Panc1 (cell line): ENCODE results near the gene OR8B12. TPM values are rescaled to one million over a fixed set of nuclear protein-coding genes. Genes with fewer than 3 reads are reported as not detected.
"Not testable (repeated sequence)": the region's sequence is repeated elsewhere in the genome, so short reads cannot be mapped to it uniquely, and the experiment has no call there.

Experiments used
- ATAC-seq: fragments of 200-7000 bp; cut with Tn5 transposase; 2 replicates; pipeline ENCODE4 v1.9.1; 2020; ENCODE audit warnings: mild to moderate bottlenecking, moderate library complexity
- BruUV-seq: library from RNA; stranded (reverse); fragments of 400-500 nt; replicated peaks from 2 replicates; lab custom pipeline; 2021; lab: Mats Ljungman, UMichigan
- CTCF ChIA-PET: fragments of 300-600 bp; sonication (Branson Sonifier 250); formaldehyde crosslinking; loops from one replicate; lab custom pipeline; 2022; ENCODE audit warnings: antibody characterized with exemption; lab: Charles Lee
- POLR2A ChIA-PET: fragments of 300-600 bp; sonication (Branson Sonifier 250); formaldehyde crosslinking; loops from one replicate; lab custom pipeline; 2022; ENCODE audit warnings: antibody characterized with exemption; lab: Charles Lee
- DNase-seq: peaks from one replicate; pipeline ENCODE4 v3.0.0-alpha.2; 2010; ENCODE audit warnings: low read depth, low spot score
- H3K27ac ChIP-seq: 2 replicates; pipeline ENCODE4 v1.5.1; 2011; ENCODE audit warnings: mild to moderate bottlenecking, low read length, inconsistent platforms
- H3K27me3 ChIP-seq: fragments of 200-500 bp; sonication (Bioruptor generic); 2 replicates; pipeline ENCODE4 v1.6.0; 2014; ENCODE audit warnings: low read length, inconsistent platforms; ENCODE audit not compliant: control insufficient read depth, insufficient read depth
- H3K36me3 ChIP-seq: fragments of 200-500 bp; sonication (Bioruptor generic); 2 replicates; pipeline ENCODE4 v1.5.1; 2014; ENCODE audit warnings: inconsistent platforms, mild to moderate bottlenecking, low read length, moderate library complexity; ENCODE audit not compliant: control insufficient read depth, insufficient read depth
- H3K4me1 ChIP-seq: 2 replicates; pipeline ENCODE4 v1.5.1; 2011; ENCODE audit warnings: inconsistent platforms, mild to moderate bottlenecking, low read length, moderate library complexity; ENCODE audit not compliant: control insufficient read depth, insufficient read depth
- H3K4me3 ChIP-seq, 2 experiments: 2 replicates each; pipeline ENCODE4 v1.5.1; 2011 to 2012; ENCODE audit warnings: low read depth in 2 of 2, low read length in 2 of 2, mild to moderate bottlenecking in 2 of 2, inconsistent platforms in 1 of 2, moderate library complexity in 1 of 2
- H3K9me3 ChIP-seq: fragments of 200-500 bp; sonication (Bioruptor generic); 2 replicates; pipeline ENCODE4 v1.5.1; 2014; ENCODE audit warnings: low read depth, mild to moderate bottlenecking, inconsistent platforms, low read length, moderate library complexity; ENCODE audit not compliant: control insufficient read depth, insufficient read depth
- POLR2AphosphoS5 ChIP-seq: IDR thresholded peaks from 2 replicates; pipeline ENCODE4 v1.6.1; 2012; ENCODE audit warnings: mild to moderate bottlenecking, low read depth, low read length, moderate library complexity
- SIN3A ChIP-seq: IDR thresholded peaks from 2 replicates; pipeline ENCODE4 v1.6.1; 2012; ENCODE audit warnings: low read depth, mild to moderate bottlenecking, low read length, moderate library complexity, borderline replicate concordance; ENCODE audit not compliant: insufficient read depth
- TCF7L2 ChIP-seq: IDR thresholded peaks from 2 replicates; pipeline ENCODE4 v1.6.1; 2011; ENCODE audit warnings: mild to moderate bottlenecking, low read depth, low read length, inconsistent platforms
- in situ Hi-C: cut with HindIII; loops from 2 replicates; pipeline ENCODE4 v1.10.0; 2016; ENCODE audit warnings: low sequenced_read_pairs, low pct_unique_long_range_greater_than_20kb
- intact Hi-C: fragments of 100-400 bp; cut with micrococcal nuclease; formaldehyde crosslinking; loops from one replicate; pipeline ENCODE4 v1.10.0; 2022; ENCODE audit not compliant: unreplicated experiment
- total RNA-seq: library from RNA; stranded (reverse); gene quantifications from one replicate; pipeline ENCODE4 v1.2.1, GENCODE V29; 2021; ENCODE audit not compliant: unreplicated experiment
- TF ChIP-seq, protein P1 (sequence below): fragments of 450-650 bp; IDR thresholded peaks from 2 replicates; pipeline ENCODE4 v1.5.1; 2017; ENCODE audit warnings: mild to moderate bottlenecking
- TF ChIP-seq, protein P2 (sequence below), 2 experiments: IDR thresholded peaks; 2 replicates each; pipeline ENCODE4 v1.6.1; 2011 to 2012; ENCODE audit warnings: low read depth in 2 of 2, control low read depth in 1 of 2, low read length in 1 of 2, mild to moderate bottlenecking in 1 of 2, moderate library complexity in 1 of 2; ENCODE audit not compliant: insufficient read depth in 1 of 2

OR8B12 gene
- total RNA-seq, 1 experiment from 2014 or later = not detected

DNA sequence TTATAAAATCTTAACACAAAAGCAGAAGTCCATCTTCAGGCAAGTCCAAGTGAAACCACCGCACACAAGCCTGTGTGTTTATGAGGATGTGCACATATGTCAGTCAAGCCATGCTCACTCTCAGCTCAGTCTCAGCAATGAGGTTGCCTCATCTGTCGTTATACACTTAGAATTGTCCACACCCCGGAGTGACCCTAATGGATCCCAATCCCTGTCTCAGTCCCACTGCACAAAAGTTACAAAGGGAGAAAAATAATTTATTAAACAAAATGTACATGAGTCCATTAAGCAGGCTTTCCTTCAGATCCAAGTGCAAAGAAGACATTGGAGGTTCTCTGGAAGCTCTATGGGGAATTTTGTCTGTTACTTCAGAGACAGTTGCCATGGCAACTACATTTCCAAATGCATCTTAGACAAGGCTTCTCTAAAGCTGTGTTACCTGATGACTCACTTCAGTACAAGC is 24.4 kb downstream of the OR8B12 start:
- ATAC-seq (no peak), DNase-seq (no peak)
- intact Hi-C loops (no loop called here), in situ Hi-C loops (no loop called here)
- ChIA-PET POLR2A (no interaction called here), CTCF (interaction anchor here (0.7 kb wide), 1 partner anchor 771 kb away, joined by 3 read pairs; no protein-coding TSS in a partner anchor)
- Histone ChIP-seq H3K27ac (no peak overlapping the region), H3K9me3 (no peaks in the 10 kb centered on the region), H3K4me3 (no peak overlapping the region), H3K36me3 (no peaks in the 10 kb centered on the region), H3K4me1 (no peaks in the 10 kb centered on the region), H3K27me3 (peaks cover 4% of the 10 kb centered on the region)
- BruUV-seq = no TSS peak
- TF ChIP-seq SIN3A (no peak), POLR2AphosphoS5 (no peak), TCF7L2 (no peak)
- TF ChIP-seq, protein P1, sequence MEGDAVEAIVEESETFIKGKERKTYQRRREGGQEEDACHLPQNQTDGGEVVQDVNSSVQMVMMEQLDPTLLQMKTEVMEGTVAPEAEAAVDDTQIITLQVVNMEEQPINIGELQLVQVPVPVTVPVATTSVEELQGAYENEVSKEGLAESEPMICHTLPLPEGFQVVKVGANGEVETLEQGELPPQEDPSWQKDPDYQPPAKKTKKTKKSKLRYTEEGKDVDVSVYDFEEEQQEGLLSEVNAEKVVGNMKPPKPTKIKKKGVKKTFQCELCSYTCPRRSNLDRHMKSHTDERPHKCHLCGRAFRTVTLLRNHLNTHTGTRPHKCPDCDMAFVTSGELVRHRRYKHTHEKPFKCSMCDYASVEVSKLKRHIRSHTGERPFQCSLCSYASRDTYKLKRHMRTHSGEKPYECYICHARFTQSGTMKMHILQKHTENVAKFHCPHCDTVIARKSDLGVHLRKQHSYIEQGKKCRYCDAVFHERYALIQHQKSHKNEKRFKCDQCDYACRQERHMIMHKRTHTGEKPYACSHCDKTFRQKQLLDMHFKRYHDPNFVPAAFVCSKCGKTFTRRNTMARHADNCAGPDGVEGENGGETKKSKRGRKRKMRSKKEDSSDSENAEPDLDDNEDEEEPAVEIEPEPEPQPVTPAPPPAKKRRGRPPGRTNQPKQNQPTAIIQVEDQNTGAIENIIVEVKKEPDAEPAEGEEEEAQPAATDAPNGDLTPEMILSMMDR = no peak
- TF ChIP-seq, protein P2, sequence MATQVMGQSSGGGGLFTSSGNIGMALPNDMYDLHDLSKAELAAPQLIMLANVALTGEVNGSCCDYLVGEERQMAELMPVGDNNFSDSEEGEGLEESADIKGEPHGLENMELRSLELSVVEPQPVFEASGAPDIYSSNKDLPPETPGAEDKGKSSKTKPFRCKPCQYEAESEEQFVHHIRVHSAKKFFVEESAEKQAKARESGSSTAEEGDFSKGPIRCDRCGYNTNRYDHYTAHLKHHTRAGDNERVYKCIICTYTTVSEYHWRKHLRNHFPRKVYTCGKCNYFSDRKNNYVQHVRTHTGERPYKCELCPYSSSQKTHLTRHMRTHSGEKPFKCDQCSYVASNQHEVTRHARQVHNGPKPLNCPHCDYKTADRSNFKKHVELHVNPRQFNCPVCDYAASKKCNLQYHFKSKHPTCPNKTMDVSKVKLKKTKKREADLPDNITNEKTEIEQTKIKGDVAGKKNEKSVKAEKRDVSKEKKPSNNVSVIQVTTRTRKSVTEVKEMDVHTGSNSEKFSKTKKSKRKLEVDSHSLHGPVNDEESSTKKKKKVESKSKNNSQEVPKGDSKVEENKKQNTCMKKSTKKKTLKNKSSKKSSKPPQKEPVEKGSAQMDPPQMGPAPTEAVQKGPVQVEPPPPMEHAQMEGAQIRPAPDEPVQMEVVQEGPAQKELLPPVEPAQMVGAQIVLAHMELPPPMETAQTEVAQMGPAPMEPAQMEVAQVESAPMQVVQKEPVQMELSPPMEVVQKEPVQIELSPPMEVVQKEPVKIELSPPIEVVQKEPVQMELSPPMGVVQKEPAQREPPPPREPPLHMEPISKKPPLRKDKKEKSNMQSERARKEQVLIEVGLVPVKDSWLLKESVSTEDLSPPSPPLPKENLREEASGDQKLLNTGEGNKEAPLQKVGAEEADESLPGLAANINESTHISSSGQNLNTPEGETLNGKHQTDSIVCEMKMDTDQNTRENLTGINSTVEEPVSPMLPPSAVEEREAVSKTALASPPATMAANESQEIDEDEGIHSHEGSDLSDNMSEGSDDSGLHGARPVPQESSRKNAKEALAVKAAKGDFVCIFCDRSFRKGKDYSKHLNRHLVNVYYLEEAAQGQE (IDR thresholded peaks at IDR 0.05; ENCODE audit: insufficient read depth in 1 of 2, low read depth in 2 of 2, low read length in 1 of 2) = no peak

DNA sequence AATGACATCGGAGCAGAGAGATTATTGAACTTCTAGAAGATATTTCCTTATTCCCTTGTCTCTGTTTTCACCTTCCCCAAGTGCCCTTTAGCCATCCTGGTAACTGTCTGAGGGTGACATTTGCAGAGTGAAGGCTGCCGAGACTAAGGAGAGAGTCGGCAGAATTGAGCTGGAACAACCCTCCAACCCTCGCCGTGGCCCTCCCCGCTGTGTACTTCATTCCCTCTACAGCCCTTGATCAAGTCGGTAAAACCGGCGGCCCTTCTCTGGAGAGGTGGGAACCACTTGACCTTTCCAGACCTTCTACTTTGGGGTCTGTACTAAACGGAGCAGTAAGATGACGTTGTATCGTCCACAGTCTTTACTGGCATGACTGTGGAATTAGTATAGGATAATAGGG is 26.1 kb downstream of the OR8B12 start:
- Histone ChIP-seq H3K27me3 (peaks cover 4% of the 10 kb centered on the region), H3K4me1 (no peaks in the 10 kb centered on the region), H3K9me3 (no peaks in the 10 kb centered on the region), H3K27ac (no peak overlapping the region), H3K4me3 (no peak overlapping the region), H3K36me3 (no peaks in the 10 kb centered on the region)
- in situ Hi-C loops = no loop called here
- intact Hi-C loops = no loop called here
- ChIA-PET POLR2A (no interaction called here), CTCF (no interaction called here)
- TF ChIP-seq, protein P1 = no peak
- TF ChIP-seq TCF7L2 = no peak
- TF ChIP-seq, protein P2 (IDR thresholded peaks at IDR 0.05; ENCODE audit: insufficient read depth in 1 of 2, low read depth in 2 of 2, low read length in 1 of 2) = no peak
- no peak for TF ChIP-seq SIN3A
- TF ChIP-seq POLR2AphosphoS5 = no peak
- no TSS peak for BruUV-seq
- 0 out of 2 replicates have a peak, but pooled peaks have one; percentile 56 for ATAC-seq
- DNase-seq = no peak

DNA sequence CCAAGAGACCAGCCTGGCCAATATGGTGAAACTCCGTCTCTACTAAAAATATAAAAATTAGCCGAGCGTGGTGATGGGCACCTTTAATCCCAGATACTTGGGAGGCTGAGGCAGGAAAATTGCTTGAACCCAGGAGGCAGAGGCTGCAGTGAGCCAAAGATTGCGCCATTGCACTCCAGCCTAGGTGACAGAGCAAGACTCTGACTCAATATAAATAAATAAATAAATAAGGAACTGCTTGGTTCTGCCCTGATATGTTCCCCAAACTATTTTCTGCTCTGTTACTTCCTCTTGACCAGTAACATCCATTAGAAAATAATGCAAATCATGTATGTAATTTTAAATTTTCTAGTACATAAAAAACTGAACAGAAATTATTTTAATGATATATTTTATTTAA is 28.8 kb downstream of the OR8B12 start:
- in situ Hi-C loops, H3K36me3 ChIP-seq, intact Hi-C loops, DNase-seq, H3K4me3 ChIP-seq, H3K27me3 ChIP-seq, BruUV-seq, H3K4me1 ChIP-seq, ATAC-seq, H3K27ac ChIP-seq, H3K9me3 ChIP-seq, POLR2A ChIA-PET: not testable (repeated sequence)
- CTCF ChIA-PET = interaction anchor here (0.6 kb wide), 1 partner anchor 36 kb away, joined by 3 read pairs; no protein-coding TSS in a partner anchor
